Ramos (cell line): ENCODE data around the gene MYO3B.

Experiments used
- in situ Hi-C: fragments of 300-500 bp; cut with MboI; formaldehyde crosslinking; loops from one replicate; pipeline ENCODE4 v1.14.3; 2022; ENCODE audit warnings: low sequenced_read_pairs; ENCODE audit not compliant: unreplicated experiment

MYO3B gene

GRCh38 chr2:170360546-170361089 lies 182.7 kb downstream of the MYO3B start:
- in situ Hi-C loops, result loop anchor here (25.0 kb wide), 1 partner anchor 452 kb away; the partner anchor contains the start of gene GAD1

- in situ Hi-C loops, result loop anchor here (25.0 kb wide), 1 partner anchor 451 kb away; the partner anchor contains the start of gene GAD1
These were observed 183.4 kb downstream of the MYO3B start for GRCh38 chr2:170361090-170361936.

DNA sequence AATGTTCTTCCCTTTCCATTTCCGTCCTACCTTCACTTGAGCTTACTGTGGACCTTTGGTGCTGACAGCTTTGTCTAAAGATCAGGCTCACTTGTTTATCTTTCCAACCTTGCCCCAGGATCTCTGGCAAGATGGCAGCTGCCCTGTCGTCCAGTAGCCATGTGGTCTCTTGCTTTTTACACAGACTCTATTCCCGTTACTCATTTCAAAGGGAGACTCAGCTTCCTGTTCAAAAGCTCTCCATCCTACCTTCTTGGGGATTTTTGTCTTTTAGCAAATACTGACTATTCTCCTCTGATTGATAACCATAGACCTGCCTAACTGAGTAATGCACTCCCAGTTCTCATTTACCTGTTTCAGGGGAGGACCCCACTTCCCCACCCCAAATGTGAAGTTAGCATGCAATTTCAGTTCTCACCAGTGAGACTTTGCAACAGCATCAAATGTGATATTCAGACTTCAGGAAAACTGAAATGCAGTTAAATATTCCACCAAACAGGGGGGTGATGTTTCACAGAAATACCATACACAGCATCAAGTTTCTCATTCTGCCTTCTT lies 184.4 kb downstream of the MYO3B start:
- in situ Hi-C loops, result loop anchor here (25.0 kb wide), 1 partner anchor 450 kb away; the partner anchor contains the start of gene GAD1

DNA sequence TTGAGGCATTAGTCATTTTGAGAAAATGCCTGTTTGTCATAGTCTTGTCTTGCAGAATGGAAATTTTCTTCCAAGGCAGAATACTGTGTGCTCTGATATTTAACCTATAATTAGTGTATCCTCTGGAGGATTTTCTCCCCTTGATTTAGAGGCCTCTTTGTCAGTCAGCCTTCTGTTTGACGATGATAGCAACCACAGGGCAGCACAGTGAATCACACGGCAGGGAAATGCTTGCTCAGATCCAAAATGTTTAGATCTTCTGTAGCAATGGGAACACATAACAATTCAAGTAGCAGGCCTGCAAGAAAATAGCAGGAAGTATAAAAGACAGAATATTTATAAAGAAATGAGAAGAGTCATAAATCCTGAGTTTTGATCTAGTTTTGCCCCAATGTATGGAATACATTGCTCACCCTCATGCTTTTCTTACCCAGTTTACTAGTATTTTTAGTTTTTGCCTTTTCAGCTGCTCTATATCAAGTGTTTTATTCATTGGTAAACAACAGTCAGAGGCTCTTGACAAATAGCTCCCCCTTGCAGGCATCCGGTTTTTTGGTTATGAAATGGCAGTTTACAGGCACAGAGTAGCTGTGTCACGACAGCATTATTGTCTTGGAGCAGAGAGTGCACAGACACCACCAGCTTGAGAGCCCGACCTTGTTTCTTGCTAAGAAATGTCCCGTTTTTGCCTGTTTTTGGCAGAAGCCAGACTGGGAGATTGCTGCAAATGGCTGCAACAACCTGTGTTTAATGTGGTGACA lies 185.1 kb downstream of the MYO3B start:
- in situ Hi-C loops, result loop anchor here (25.0 kb wide), 1 partner anchor 449 kb away; the partner anchor contains the start of gene GAD1

GRCh38 chr2:170365003-170365402 lies 187.1 kb downstream of the MYO3B start:
- in situ Hi-C loops, result loop anchor here (25.0 kb wide), 1 partner anchor 447 kb away; the partner anchor contains the start of gene GAD1

DNA sequence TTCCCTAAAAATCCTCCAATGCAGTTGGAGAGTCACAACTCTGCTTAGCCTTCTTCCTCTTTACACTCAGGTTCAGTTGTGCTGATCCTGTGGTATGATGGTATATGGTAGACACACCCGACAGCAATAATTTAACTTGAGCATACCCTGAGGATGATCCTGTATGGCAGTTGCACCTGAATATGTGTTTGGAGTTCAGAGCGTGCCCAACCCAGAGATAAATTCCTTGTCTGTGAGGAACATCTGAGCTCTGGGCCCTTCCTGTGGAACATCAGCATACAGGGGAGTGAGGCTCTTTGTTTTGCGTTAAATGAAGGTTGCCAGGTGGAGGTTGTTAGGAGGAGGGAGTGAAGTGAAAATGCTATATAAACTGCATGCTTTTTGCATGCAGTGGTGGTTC lies 187.7 kb downstream of the MYO3B start:
- in situ Hi-C loops, result loop anchor here (25.0 kb wide), 1 partner anchor 447 kb away; the partner anchor contains the start of gene GAD1

DNA sequence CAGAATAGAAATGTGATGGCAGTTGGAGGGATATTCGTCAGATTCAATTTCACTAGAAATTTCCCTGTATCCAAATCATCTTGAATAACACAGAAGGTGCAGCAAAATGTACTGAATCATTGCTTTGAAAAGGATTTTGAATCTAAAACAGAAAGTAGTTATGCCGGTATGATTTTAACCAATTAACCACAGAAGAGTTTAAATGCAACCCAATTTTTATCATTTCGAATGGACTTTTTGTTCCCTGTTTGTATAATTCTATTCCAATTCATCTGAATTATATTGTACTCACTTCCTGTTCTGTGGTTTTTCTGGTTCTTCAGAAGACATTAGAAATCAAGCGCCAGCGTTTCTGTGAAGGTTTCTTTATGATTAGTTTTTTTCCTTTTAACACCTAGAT lies 190.4 kb downstream of the MYO3B start:
- in situ Hi-C loops, result loop anchor here (25.0 kb wide), 1 partner anchor 444 kb away; the partner anchor contains the start of gene GAD1

- in situ Hi-C loops, result loop anchor here (25.0 kb wide), 1 partner anchor 443 kb away; the partner anchor contains the start of gene GAD1
These were observed 191.3 kb downstream of the MYO3B start for GRCh38 chr2:170369228-170369627.

DNA sequence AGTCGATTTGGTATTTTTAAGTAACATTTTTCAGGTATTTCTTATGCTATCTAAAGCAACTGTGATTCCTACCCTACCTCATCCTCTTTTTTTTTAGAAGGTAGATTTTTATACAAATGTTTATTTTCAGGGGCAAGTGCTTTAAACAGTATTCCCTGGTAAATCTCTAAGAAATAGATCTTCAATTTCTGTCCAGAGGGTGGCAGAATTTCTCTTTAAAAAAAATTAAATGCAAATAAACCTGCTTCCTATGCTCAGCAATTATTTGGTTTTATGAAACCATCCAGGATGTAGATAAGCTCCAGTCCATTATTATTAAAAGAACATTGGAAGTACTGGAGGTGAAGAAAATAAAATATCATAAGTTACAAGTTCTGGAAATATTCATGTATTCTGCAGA lies 191.9 kb downstream of the MYO3B start:
- in situ Hi-C loops, result loop anchor here (25.0 kb wide), 1 partner anchor 442 kb away; the partner anchor contains the start of gene GAD1

DNA sequence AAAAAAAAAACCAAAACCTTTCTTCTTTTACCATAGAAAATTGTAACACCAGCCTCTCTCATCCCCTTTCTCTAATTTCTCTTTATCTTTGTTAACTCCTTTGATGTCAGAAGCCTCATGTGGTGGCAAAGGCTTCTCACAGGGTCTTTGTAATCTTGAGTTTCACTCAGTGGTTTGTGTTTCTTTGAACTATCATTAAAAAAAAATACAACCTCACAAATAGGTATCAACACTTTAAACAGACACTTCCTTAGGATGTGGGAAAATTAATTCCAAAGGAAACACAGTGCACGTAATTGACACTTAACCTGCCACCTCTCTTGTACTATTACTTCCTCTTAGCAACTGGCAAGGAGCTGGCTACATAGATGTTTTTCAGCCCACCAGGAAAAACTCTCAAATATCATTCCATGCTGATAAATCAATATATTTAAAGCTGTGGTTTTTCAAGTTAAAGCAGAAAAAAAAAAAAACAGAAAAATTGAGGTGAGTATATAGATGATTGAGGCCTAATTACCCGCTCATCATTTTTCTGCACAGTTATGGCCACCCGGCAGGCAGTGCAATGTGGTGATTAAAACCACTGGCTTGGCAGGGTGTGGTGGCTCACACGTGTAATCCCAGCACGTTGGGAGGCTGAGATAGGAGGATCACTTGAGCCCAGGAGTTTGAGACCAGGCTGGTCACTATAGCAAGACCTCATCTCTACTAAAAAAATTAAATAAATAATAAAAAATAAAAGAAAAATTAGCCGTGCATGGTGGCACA lies 193.5 kb downstream of the MYO3B start:
- in situ Hi-C loops, result loop anchor here (25.0 kb wide), 1 partner anchor 441 kb away; the partner anchor contains the start of gene GAD1

- in situ Hi-C loops, result no loop called here
These were observed 197.2 kb downstream of the MYO3B start for GRCh38 chr2:170375192-170375591.

GRCh38 chr2:170377500-170378207 lies 199.7 kb downstream of the MYO3B start:
- in situ Hi-C loops, result no loop called here

DNA sequence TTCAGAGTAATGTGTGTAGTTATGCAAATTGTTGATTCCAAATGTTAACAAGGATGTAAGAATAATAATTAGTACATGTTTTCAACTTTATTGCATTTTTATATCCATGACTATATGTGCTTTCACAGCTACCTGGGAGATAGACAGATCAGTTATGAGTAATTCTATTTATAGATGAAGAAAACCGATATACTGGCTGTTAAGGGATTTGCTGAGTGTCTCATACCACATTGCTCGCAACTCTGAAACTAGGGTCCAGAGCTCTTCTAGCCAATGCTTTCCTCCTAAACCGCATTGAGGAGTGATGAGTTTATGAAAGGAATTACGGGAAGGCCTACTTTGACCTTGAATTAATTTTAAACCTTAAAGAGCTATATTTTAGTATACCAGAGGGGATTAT lies 202.3 kb downstream of the MYO3B start:
- in situ Hi-C loops, result no loop called here

- in situ Hi-C loops, result no loop called here
These were observed 203.7 kb downstream of the MYO3B start for GRCh38 chr2:170381678-170382077.

- in situ Hi-C loops, result no loop called here
These were observed 208.6 kb downstream of the MYO3B start for GRCh38 chr2:170386554-170386953.

DNA sequence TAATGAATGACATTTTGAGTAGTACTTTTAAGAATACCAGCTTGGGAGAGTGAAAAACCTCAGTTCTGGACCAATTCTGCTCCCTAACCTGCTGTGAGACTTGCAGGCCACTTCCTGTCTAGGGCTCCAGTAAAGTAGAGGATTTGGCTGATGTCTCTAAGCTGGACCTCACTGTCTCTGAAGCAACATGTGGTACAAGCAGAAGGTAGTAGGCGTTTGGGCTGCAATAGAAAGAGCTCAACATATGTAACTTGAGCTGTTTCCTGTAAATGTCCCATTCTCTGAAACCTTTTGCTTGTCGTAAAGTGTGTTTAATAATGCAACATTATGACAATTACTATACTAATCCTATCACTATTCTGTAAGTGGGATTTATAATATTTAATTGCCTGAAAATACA lies 213.1 kb downstream of the MYO3B start:
- in situ Hi-C loops, result no loop called here

DNA sequence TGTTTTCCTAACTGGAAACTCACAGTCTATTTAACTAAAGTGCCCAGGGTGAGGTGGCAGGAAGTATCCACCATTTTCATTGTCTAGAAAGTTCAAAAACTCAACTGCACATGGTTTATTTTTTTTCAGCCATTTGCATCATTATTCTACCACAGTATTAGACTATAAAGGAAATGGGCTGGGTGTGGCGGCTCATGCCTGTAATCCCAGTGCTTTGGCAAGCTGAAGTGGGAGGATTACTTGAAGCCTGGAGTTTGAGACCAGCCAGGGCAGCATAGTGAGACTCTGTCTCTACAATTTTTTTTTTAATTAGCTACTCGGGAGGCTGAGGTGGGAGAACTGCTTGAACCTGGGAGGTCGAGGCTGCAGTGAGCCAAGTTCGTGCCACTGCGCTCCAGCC lies 213.8 kb downstream of the MYO3B start:
- in situ Hi-C loops, result no loop called here

- in situ Hi-C loops, result no loop called here
These were observed 216.0 kb downstream of the MYO3B start for GRCh38 chr2:170393861-170394498.
